Mucosa of descending colon (tissue), 3 donors: ENCODE results near the gene ODC1. TPM values are rescaled to one million over a fixed set of nuclear protein-coding genes. Genes with fewer than 3 reads are reported as not detected.
A peak's percentile ranks its signal among the peaks of the same experiment; 100 is the strongest.

Experiments used
- ATAC-seq: fragments of 200-7000 bp; cut with Tn5 transposase; one replicate; pipeline ENCODE4 v1.9.1; 2020; ENCODE audit warnings: mild to moderate bottlenecking, moderate library complexity
- DNase-seq, 3 donors: peaks; one replicate each; pipeline ENCODE4 v3.0.0-alpha.2; 2020
- H3K36me3 ChIP-seq: fragments of 200-600 bp; one replicate; pipeline ENCODE4 v1.8.0; 2021; ENCODE audit warnings: low read depth, mild to moderate bottlenecking
- H3K4me1 ChIP-seq: fragments of 200-600 bp; one replicate; pipeline ENCODE4 v1.8.0; 2021; ENCODE audit warnings: low read depth, mild to moderate bottlenecking
- H3K4me3 ChIP-seq: fragments of 200-600 bp; one replicate; pipeline ENCODE4 v1.8.0; 2021; ENCODE audit warnings: mild to moderate bottlenecking
- H3K9me3 ChIP-seq: fragments of 200-600 bp; one replicate; pipeline ENCODE4 v1.8.0; 2021; ENCODE audit warnings: mild to moderate bottlenecking
- intact Hi-C, 2 donors: fragments of 100-400 bp; cut with DNase I in 1 of 2; cut with micrococcal nuclease in 1 of 2; formaldehyde crosslinking; loops; one replicate each; pipeline versions ENCODE4 v1.11.0 to v1.11.1; 2022; cut with DNase I, micrococcal nuclease
- total RNA-seq, 3 donors: library from RNA; stranded (reverse); fragmentation: NEBNext Ultra II Directional in 2 of 3; extraction: Animal tissue kit (Norgen Biotek cat#: 25700) in 2 of 3; gene quantifications; one replicate each; pipeline versions ENCODE4 v1.2.1 to v1.2.4, GENCODE V29; 2021 to 2023
- TF ChIP-seq, protein P1 (sequence below): fragments of 200-600 bp; IDR thresholded peaks from one replicate; pipeline ENCODE4 v1.8.0; 2022; ENCODE audit warnings: antibody characterized with exemption, mild to moderate bottlenecking
- donor health status: DM: no; HTN: no; CAD: no; lungs with moderate emphysema.
- donor health status: DM: no; HTN: no; CAD: no.
- donor health status: DM: no; HTN: yes; CAD: no.

ODC1 gene
- total RNA-seq, 3 donors from 2014 or later, result 32.2 to 60.2 (median 35.7) TPM

DNA sequence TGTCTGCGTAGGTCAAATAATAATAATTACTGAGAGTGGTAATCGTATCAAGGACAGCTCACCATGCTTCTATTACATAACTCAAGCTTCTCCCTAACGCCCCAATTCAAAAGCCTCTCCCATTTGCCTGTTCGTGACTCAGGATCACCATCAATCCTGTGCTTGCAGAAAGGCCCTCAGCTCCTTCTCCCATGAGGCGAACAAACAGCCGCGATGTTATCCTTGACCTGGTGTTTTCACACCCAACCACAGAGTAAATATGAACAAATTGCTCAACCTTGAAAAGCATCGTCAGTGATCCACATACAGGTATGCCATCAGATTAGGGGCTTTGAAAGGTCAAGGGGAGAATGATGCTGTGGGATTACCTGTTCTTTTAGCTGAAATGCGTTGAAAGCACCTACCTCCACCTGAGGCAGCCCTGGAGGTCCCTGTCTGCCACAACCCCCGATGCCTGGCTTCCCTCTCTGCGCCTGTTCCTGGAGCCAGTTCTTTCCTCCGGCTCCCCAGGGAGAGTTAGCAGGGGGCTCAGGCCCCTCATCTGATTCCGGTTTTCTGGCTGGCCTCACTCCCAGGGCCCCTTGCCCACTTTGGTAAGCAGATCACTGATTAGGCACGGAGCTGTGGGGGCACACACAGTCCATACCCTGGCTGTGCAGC is 39.1 kb upstream of the ODC1 start:
- DNase-seq (peak in 1 of 3 donors; percentile 24), ATAC-seq (peak; percentile 55)
- H3K9me3 ChIP-seq, result no peaks in the 10 kb centered on the region
- no peaks in the 10 kb centered on the region for H3K36me3 ChIP-seq
- intact Hi-C loops, result no loop called here
- TF ChIP-seq, protein P1, sequence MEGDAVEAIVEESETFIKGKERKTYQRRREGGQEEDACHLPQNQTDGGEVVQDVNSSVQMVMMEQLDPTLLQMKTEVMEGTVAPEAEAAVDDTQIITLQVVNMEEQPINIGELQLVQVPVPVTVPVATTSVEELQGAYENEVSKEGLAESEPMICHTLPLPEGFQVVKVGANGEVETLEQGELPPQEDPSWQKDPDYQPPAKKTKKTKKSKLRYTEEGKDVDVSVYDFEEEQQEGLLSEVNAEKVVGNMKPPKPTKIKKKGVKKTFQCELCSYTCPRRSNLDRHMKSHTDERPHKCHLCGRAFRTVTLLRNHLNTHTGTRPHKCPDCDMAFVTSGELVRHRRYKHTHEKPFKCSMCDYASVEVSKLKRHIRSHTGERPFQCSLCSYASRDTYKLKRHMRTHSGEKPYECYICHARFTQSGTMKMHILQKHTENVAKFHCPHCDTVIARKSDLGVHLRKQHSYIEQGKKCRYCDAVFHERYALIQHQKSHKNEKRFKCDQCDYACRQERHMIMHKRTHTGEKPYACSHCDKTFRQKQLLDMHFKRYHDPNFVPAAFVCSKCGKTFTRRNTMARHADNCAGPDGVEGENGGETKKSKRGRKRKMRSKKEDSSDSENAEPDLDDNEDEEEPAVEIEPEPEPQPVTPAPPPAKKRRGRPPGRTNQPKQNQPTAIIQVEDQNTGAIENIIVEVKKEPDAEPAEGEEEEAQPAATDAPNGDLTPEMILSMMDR, result no peak
- no peak overlapping the region for H3K4me3 ChIP-seq
- peaks cover 18% of the 10 kb centered on the region for H3K4me1 ChIP-seq

DNA sequence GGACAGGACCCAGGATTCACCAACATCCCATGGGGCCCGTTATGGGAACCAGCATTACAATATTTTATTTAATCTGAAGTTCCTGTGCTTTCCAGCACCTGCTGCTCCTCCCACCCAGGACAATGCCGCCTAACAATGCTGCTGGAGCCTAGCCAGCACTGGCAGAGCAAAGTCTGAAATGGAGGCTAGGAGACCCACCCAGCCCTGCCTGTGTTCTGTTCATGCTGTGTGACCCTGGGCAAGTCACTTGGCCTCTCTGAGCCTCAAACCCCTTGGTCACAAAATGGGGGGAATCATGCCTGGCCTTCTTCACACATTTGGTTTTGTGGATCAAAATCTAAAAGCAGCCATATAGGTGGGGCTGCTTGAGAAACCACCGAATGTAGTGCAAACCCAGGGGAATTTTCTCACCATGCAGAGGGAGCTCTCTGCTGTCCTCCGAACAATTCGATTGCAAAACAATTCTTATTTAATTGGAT is 38.5 kb upstream of the ODC1 start:
- TF ChIP-seq, protein P1, result no peak
- DNase-seq (peak; percentile 84 to 90 (median 89)), ATAC-seq (peak; percentile 83)
- peaks cover 18% of the 10 kb centered on the region for H3K4me1 ChIP-seq
- no peaks in the 10 kb centered on the region for H3K9me3 ChIP-seq
- H3K4me3 ChIP-seq, result no peak overlapping the region
- H3K36me3 ChIP-seq, result no peaks in the 10 kb centered on the region
- intact Hi-C loops, result no loop called here

DNA sequence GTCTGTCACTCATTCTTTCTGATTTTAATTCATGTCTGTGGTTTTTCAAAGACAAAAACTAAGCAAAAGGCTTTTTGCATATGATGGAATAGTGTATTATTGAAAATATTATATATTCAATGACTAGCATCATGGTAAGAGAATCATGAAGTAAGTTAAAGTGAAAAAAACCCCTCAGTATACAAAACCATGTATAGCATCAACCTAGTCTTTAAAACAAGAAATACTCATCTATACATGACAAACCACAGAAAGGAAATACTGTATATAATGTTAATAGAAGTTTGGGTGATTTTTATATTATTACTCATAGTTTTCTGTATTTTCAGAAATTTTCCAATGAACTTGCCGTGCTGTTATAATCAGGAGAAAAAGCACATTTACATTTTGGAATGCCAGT is 38.0 kb upstream of the ODC1 start:
- DNase-seq, result no peak
- Histone ChIP-seq H3K4me1 (peaks cover 18% of the 10 kb centered on the region), H3K36me3 (no peaks in the 10 kb centered on the region), H3K4me3 (no peak overlapping the region), H3K9me3 (no peaks in the 10 kb centered on the region)
- no peak for ATAC-seq
- intact Hi-C loops, result no loop called here
- TF ChIP-seq, protein P1, result no peak

DNA sequence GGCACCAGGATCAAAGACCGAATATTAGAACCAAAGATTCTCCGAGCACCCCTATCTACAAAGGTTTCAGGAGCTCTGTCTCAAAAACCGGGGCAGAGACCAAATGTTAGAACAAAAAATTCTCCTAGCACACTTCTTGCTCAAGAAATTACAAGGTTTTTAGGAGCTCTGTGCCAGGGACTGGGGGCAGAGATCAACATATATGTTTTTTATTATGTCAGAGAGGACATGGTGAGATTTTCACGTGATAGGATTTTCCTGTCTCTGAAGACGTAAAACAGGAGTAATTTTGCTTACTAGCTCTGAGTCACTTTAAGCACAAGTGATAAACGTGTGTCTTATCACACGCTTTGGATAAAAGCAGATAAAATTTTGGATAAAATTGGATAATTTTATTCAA is 34.8 kb upstream of the ODC1 start:
- Histone ChIP-seq H3K9me3 (no peaks in the 10 kb centered on the region), H3K36me3 (no peaks in the 10 kb centered on the region), H3K4me3 (no peak overlapping the region), H3K4me1 (peaks cover 16% of the 10 kb centered on the region)
- TF ChIP-seq, protein P1, result no peak
- no peak for ATAC-seq
- no peak for DNase-seq
- intact Hi-C loops, result no loop called here

DNA sequence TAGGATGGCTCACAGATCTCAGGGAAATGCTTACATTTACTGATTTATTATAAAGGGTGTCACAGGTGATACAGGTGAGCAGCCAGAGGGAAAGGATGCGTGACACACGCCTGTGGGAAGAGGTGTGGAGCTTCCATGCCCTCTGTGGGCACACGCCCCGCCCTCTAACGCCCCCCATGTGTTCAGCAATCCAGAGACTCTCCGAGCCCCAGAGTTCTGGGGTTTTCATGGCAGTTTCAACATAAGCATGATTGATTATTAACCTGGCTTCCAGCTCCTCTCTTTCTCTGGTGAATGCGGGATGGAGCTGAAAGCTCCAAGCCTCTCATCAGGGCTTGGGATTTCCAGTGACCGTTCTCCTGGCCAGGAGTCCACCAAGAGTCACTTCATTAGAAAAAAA is 34.3 kb upstream of the ODC1 start:
- ATAC-seq, result no peak
- no peak for DNase-seq

More for the DNA sequence above, 34.3 kb upstream of the ODC1 start:
- TF ChIP-seq, protein P1, result no peak
- Histone ChIP-seq H3K36me3 (no peaks in the 10 kb centered on the region), H3K4me1 (peaks cover 16% of the 10 kb centered on the region), H3K9me3 (no peaks in the 10 kb centered on the region), H3K4me3 (no peak overlapping the region)
- intact Hi-C loops, result no loop called here
